WERI-Rb-1 (cell line): ENCODE data around the gene OR51E2.

Source experiments
- DNase-seq: peaks from one replicate; pipeline ENCODE4 v3.0.0-alpha.2; 2020
- H3K27ac ChIP-seq: fragments of 250-450 bp; sonication (Bioruptor Pico); 2 replicates; pipeline ENCODE4 v1.5.1; 2020; ENCODE audit warnings: mild to moderate bottlenecking, moderate library complexity
- H3K27me3 ChIP-seq: fragments of 250-450 bp; sonication (Bioruptor Pico); 2 replicates; pipeline ENCODE4 v1.5.1; 2021; ENCODE audit warnings: mild to moderate bottlenecking, low read depth, moderate library complexity; ENCODE audit not compliant: insufficient read depth, severe bottlenecking
- H3K36me3 ChIP-seq: fragments of 250-450 bp; sonication (Bioruptor Pico); 2 replicates; pipeline ENCODE4 v1.5.1; 2020; ENCODE audit warnings: mild to moderate bottlenecking, moderate library complexity
- H3K4me3 ChIP-seq: 2 replicates; pipeline ENCODE4 v1.5.1; 2011; ENCODE audit warnings: low read depth, mild to moderate bottlenecking, control low read depth, low read length
- H3K9me3 ChIP-seq: fragments of 250-450 bp; sonication (Bioruptor Pico); 2 replicates; pipeline ENCODE4 v1.5.1; 2021; ENCODE audit warnings: mild to moderate bottlenecking, moderate library complexity; ENCODE audit not compliant: severe bottlenecking
- TF ChIP-seq, protein P1 (sequence below): IDR thresholded peaks from 2 replicates; pipeline ENCODE4 v1.5.1; 2011; ENCODE audit warnings: low read depth, mild to moderate bottlenecking, control low read depth, inconsistent platforms, low read length

Gene OR51E2

DNA sequence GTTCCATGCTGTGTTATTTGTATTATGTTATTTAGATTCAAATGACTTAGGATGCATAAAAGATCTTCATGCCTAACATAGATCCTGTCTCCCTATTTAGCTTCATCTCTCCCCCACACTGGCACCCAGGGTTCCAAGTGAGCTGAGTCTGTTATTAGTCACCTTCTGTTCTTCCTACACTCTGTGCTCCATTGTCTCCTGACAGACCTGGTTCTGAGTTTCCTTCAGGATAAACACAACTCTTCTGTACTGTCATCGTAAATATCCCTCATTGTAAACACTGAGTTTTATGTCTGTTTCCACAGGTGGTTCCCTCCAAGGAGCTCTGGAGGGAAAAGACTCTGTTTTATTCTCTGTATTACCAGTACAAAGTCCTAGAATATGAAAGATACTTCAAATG, 15.6 kb upstream of the OR51E2 start:
- H3K4me3 ChIP-seq: no peak overlapping the region
- no peak for DNase-seq
- no peaks in the 10 kb centered on the region for H3K36me3 ChIP-seq
- TF ChIP-seq, protein P1, sequence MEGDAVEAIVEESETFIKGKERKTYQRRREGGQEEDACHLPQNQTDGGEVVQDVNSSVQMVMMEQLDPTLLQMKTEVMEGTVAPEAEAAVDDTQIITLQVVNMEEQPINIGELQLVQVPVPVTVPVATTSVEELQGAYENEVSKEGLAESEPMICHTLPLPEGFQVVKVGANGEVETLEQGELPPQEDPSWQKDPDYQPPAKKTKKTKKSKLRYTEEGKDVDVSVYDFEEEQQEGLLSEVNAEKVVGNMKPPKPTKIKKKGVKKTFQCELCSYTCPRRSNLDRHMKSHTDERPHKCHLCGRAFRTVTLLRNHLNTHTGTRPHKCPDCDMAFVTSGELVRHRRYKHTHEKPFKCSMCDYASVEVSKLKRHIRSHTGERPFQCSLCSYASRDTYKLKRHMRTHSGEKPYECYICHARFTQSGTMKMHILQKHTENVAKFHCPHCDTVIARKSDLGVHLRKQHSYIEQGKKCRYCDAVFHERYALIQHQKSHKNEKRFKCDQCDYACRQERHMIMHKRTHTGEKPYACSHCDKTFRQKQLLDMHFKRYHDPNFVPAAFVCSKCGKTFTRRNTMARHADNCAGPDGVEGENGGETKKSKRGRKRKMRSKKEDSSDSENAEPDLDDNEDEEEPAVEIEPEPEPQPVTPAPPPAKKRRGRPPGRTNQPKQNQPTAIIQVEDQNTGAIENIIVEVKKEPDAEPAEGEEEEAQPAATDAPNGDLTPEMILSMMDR: no peak
- no peak overlapping the region for H3K27ac ChIP-seq
- H3K9me3 ChIP-seq: no peaks in the 10 kb centered on the region
- H3K27me3 ChIP-seq: peaks cover 65% of the 10 kb centered on the region

GRCh38 chr11:4704790-4705334, 7.2 kb upstream of the OR51E2 start:
- H3K27ac ChIP-seq: no peak overlapping the region
- TF ChIP-seq, protein P1: no peak
- no peaks in the 10 kb centered on the region for H3K9me3 ChIP-seq
- H3K36me3 ChIP-seq: no peaks in the 10 kb centered on the region
- peaks cover 81% of the 10 kb centered on the region for H3K27me3 ChIP-seq
- DNase-seq: no peak
- H3K4me3 ChIP-seq: no peak overlapping the region

DNA sequence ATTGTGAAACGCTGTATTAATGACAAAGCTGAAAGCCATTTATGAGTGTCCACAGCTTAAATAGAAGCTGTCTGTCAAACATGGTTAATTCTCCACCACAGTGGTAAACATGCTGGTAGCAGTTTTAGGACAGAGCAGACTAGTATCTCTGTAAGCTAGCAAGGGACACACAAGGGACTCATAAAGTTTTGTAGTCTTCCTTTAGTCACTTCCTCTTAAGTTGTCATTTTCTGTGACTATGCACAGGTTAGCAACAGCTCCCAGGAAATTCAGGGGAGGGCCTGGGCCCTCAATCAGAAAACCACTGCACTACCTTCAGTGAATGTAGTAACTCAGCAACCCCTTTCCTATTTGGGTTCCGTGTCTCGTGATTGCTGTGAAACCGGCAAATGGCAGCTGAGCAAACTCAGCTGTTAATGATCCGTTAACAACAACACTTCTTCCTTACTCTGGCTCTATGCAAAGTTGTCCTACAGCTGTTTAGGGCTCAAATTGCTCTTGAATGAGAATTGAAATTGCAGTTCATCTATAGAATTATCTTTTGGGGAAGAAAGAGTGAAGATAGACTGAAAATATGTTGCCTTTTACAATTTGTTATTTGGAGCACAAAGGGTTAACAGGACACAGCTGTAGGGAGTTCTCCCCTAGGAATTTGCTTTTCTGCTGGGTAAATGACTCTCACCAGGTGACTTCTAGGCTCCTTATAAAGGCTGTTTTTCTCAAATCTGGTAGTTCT, 6.6 kb upstream of the OR51E2 start, which contains the start of gene MMP26:
TSS of gene MMP26 (plus strand) at position 731 of the 736 bp plus-strand sequence.
- no peak within 1 kb of the TSS for H3K27ac ChIP-seq
- H3K36me3 ChIP-seq: no peaks in the 10 kb centered on the region
- no peak for DNase-seq
- no peaks in the 10 kb centered on the region for H3K9me3 ChIP-seq
- TF ChIP-seq, protein P1: no peak
- H3K4me3 ChIP-seq: no peak within 1 kb of the TSS
- H3K27me3 ChIP-seq: peaks cover 74% of the 10 kb centered on the region

DNA sequence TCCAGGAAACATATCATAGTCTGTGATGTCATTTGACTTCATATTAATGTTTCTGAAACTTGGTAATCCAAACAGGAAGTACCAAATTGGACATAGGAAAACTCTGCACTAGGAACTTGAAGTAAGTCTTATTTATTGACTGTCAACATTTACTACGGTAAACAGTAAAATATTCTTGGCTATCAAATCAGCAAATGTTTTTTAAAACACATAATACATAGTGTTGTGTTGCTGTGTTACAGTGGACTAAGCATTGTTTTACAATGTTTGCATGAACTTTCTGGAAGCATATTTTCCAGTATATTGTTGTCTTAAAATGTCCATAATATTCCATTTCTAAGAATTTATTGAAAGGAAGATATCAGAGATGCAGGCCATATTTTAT, 2.8 kb upstream of the OR51E2 start:
- Histone ChIP-seq H3K4me3 (no peak overlapping the region), H3K9me3 (no peaks in the 10 kb centered on the region), H3K27ac (no peak overlapping the region), H3K36me3 (no peaks in the 10 kb centered on the region), H3K27me3 (peaks cover 77% of the 10 kb centered on the region)
- TF ChIP-seq, protein P1: no peak
- no peak for DNase-seq

GRCh38 chr11:4699697-4700435, 2.2 kb upstream of the OR51E2 start:
- Histone ChIP-seq H3K27me3 (peaks cover 76% of the 10 kb centered on the region), H3K27ac (no peak overlapping the region), H3K9me3 (no peaks in the 10 kb centered on the region), H3K36me3 (no peaks in the 10 kb centered on the region), H3K4me3 (no peak overlapping the region)
- DNase-seq: no peak
- TF ChIP-seq, protein P1: no peak
